GM12891 (cell line): ENCODE data around the gene TSPOAP1.

Experiments used
- PAX5 ChIP-seq: IDR thresholded peaks from 2 replicates; pipeline ENCODE4 v1.6.1; 2011; ENCODE audit warnings: low read length, moderate library complexity, mild to moderate bottlenecking; ENCODE audit not compliant: insufficient read depth, severe bottlenecking
- POLR2A ChIP-seq: IDR thresholded peaks from 2 replicates; pipeline ENCODE4 v1.6.1; 2011; ENCODE audit warnings: low read depth, low read length, control low read depth
- POLR2AphosphoS5 ChIP-seq: IDR thresholded peaks from 2 replicates; pipeline ENCODE4 v1.6.1; 2011; ENCODE audit warnings: low read depth, low read length, control low read depth
- POU2F2 ChIP-seq: IDR thresholded peaks from 2 replicates; pipeline ENCODE4 v1.6.1; 2011; ENCODE audit warnings: low read depth, mild to moderate bottlenecking, control low read depth, low read length, moderate library complexity
- SPI1 ChIP-seq: IDR thresholded peaks from 2 replicates; pipeline ENCODE4 v1.6.1; 2011; ENCODE audit warnings: low read depth, low read length, control low read depth
- TAF1 ChIP-seq: IDR thresholded peaks from 2 replicates; pipeline ENCODE4 v1.6.1; 2011; ENCODE audit warnings: low read depth, low read length, control low read depth

DNA sequence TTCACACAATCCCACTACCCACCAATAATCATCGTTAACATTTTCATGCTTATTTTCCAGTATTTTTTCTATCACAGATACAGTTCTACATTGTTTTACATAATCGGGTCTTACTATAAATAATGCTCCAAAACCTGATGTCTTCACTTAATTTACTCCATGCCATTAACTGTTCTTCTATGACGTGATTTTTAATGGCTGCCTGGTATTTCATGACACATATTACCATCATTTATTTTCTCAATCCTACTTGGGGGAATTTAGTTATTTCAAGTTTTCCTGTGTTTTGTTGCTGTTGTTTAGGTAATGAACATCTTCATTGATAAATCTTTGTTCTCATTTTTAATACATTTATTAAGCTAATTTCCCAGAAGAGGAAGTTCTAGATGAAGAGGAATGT lies 75.5 kb downstream of the TSPOAP1 start:
- TF ChIP-seq TAF1 (no peak), POLR2AphosphoS5 (no peak), POLR2A (no peak), PAX5 (no peak), SPI1 (no peak), POU2F2 (no peak)
